Measurements from ENCODE around the gene GRIFIN.

The GRIFIN gene

DNA sequence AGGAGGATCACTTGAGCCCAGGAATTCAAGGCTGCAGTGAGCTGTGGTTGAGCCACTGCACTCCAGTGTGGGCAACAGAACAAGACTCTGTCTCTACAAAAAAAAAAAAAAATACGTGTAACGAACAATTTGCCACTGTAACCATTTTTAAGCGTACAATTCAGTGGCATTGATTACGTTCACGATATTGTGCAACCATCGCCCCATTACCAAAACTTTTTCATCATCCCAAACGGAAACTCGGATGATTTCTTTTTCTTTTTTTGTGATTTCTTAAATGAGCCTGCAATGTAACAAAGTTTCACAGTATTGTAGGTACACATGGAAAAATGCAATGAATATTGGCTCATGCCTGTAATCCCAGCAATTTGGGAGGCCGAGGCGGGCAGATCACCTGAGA is 9.5 kb downstream of the GRIFIN start:
- Histone ChIP-seq H2AFZ (ENCODE audit: low read length) (no peak overlapping the region), H3K27me3 (ENCODE audit: insufficient read depth, low read length) (peaks cover 4% of the 10 kb centered on the region; the same call in 1 of the 2 replicates), H3K4me3 (ENCODE audit: low read depth, low read length, poor library complexity, severe bottlenecking) (no peak overlapping the region), H3K4me1 (ENCODE audit: insufficient read depth, low read length, severe bottlenecking) (no peaks in the 10 kb centered on the region), H3K79me2 (ENCODE audit: insufficient read depth, low read length) (no peaks in the 10 kb centered on the region), H3K4me2 (ENCODE audit: low read length) (no peak overlapping the region), H3F3A (ENCODE audit: insufficient read depth, low read length) (no peaks in the 10 kb centered on the region), H4K20me1 (ENCODE audit: insufficient read depth, low read length) (no peaks in the 10 kb centered on the region), H3K36me3 (ENCODE audit: insufficient read depth, low read length) (no peaks in the 10 kb centered on the region), H3K9me3 (ENCODE audit: low read length) (no peaks in the 10 kb centered on the region), H3K9me2 (ENCODE audit: low read depth, low read length) (no peaks in the 10 kb centered on the region), H3K9ac (ENCODE audit: low read length) (no peak overlapping the region), H3K27ac (ENCODE audit: low read depth, low read length, poor library complexity, severe bottlenecking) (no peak overlapping the region)
- TF ChIP-seq, protein P1, sequence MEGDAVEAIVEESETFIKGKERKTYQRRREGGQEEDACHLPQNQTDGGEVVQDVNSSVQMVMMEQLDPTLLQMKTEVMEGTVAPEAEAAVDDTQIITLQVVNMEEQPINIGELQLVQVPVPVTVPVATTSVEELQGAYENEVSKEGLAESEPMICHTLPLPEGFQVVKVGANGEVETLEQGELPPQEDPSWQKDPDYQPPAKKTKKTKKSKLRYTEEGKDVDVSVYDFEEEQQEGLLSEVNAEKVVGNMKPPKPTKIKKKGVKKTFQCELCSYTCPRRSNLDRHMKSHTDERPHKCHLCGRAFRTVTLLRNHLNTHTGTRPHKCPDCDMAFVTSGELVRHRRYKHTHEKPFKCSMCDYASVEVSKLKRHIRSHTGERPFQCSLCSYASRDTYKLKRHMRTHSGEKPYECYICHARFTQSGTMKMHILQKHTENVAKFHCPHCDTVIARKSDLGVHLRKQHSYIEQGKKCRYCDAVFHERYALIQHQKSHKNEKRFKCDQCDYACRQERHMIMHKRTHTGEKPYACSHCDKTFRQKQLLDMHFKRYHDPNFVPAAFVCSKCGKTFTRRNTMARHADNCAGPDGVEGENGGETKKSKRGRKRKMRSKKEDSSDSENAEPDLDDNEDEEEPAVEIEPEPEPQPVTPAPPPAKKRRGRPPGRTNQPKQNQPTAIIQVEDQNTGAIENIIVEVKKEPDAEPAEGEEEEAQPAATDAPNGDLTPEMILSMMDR (IDR thresholded peaks at IDR 0.05; ENCODE audit: low read length): no peak
- no peak for TF ChIP-seq EZH2 (IDR thresholded peaks at IDR 0.05; ENCODE audit: borderline replicate concordance, low read length)

DNA sequence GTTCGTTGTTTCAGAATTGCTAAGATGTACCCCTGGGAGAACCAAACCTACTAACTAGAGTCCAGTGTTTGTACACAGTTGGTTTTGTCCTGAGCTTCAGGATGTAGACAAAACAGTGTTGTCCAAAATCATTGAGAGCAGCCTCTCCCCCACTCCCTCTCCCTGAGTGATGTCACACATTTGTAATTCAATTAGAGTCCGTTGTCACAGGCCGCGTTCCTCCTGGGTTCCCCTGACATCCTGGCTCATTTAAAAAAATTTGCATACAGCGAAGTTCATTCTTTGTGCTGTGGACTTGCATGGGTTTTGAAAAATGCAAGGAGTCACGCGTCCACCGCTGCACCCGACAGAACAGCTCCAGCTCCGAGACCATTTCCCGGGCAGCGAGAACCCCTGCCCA is 10.3 kb downstream of the GRIFIN start:
- no peak overlapping the region for H3K27ac ChIP-seq (ENCODE audit: low read depth, low read length, poor library complexity, severe bottlenecking)
- H3K27me3 ChIP-seq (ENCODE audit: insufficient read depth, low read length): peaks cover 4% of the 10 kb centered on the region; the same call in 1 of the 2 replicates
- no peaks in the 10 kb centered on the region for H3K9me2 ChIP-seq (ENCODE audit: low read depth, low read length)
- H3K4me3 ChIP-seq (ENCODE audit: low read depth, low read length, poor library complexity, severe bottlenecking): no peak overlapping the region
- no peak overlapping the region for H3K4me2 ChIP-seq (ENCODE audit: low read length)
- no peaks in the 10 kb centered on the region for H3K4me1 ChIP-seq (ENCODE audit: insufficient read depth, low read length, severe bottlenecking)
- H2AFZ ChIP-seq (ENCODE audit: low read length): no peak overlapping the region
- H4K20me1 ChIP-seq (ENCODE audit: insufficient read depth, low read length): no peaks in the 10 kb centered on the region
- no peaks in the 10 kb centered on the region for H3F3A ChIP-seq (ENCODE audit: insufficient read depth, low read length)
- no peaks in the 10 kb centered on the region for H3K36me3 ChIP-seq (ENCODE audit: insufficient read depth, low read length)
- H3K79me2 ChIP-seq (ENCODE audit: insufficient read depth, low read length): no peaks in the 10 kb centered on the region
- no peaks in the 10 kb centered on the region for H3K9me3 ChIP-seq (ENCODE audit: low read length)
- no peak overlapping the region for H3K9ac ChIP-seq (ENCODE audit: low read length)
- TF ChIP-seq EZH2 (IDR thresholded peaks at IDR 0.05; ENCODE audit: borderline replicate concordance, low read length): no peak
- TF ChIP-seq, protein P1 (IDR thresholded peaks at IDR 0.05; ENCODE audit: low read length): no peak

DNA sequence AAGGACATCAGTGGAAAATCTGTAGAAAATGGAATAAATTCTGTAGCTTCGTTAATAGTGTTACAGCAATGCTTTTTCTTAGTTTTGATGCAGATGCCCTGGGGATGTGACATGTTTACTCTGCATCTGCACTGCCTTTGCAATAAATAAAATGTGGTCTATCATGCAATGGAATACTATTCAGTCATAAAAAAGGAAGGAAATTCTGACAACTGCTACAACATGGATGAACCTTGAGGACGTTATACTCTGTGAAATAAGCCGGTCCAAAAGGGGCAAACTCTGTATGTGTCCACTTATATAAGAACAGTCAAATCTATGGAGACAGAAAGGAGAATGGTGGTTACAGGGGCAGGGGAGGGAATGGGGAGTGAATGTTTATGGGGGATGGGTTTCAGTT is 13.5 kb downstream of the GRIFIN start:
- Histone ChIP-seq H3K9me2 (ENCODE audit: low read depth, low read length) (no peaks in the 10 kb centered on the region), H3K79me2 (ENCODE audit: insufficient read depth, low read length) (no peaks in the 10 kb centered on the region), H3K4me1 (ENCODE audit: insufficient read depth, low read length, severe bottlenecking) (no peaks in the 10 kb centered on the region), H3K9ac (ENCODE audit: low read length) (no peak overlapping the region), H3K9me3 (ENCODE audit: low read length) (no peaks in the 10 kb centered on the region), H3K27ac (ENCODE audit: low read depth, low read length, poor library complexity, severe bottlenecking) (no peak overlapping the region), H2AFZ (ENCODE audit: low read length) (no peak overlapping the region), H3K4me3 (ENCODE audit: low read depth, low read length, poor library complexity, severe bottlenecking) (no peak overlapping the region), H4K20me1 (ENCODE audit: insufficient read depth, low read length) (no peaks in the 10 kb centered on the region), H3K36me3 (ENCODE audit: insufficient read depth, low read length) (no peaks in the 10 kb centered on the region), H3F3A (ENCODE audit: insufficient read depth, low read length) (no peaks in the 10 kb centered on the region), H3K4me2 (ENCODE audit: low read length) (no peak overlapping the region), H3K27me3 (ENCODE audit: insufficient read depth, low read length) (peaks cover 4% of the 10 kb centered on the region; the same call in 1 of the 2 replicates)
- TF ChIP-seq, protein P1 (IDR thresholded peaks at IDR 0.05; ENCODE audit: low read length): no peak
- TF ChIP-seq EZH2 (IDR thresholded peaks at IDR 0.05; ENCODE audit: borderline replicate concordance, low read length): no peak
